Activated CD4-positive, alpha-beta T cell treated with anti-CD3 and anti-CD28 coated beads, Interleukin-2, Interleukin-6, amounts not matched to agents 100 ng/mL and 50 ng/mL, durations not matched to agents 16 hours and 8 hours (primary cell): Measurements from ENCODE around the gene KIF13A.
"Not testable (repeated sequence)": the region's sequence is repeated elsewhere in the genome, so short reads cannot be mapped to it uniquely, and the experiment has no call there.

Experiments used
- DNase-seq: peaks from one replicate; pipeline ENCODE4 v3.0.0-alpha.2; 2020

Gene KIF13A

DNA sequence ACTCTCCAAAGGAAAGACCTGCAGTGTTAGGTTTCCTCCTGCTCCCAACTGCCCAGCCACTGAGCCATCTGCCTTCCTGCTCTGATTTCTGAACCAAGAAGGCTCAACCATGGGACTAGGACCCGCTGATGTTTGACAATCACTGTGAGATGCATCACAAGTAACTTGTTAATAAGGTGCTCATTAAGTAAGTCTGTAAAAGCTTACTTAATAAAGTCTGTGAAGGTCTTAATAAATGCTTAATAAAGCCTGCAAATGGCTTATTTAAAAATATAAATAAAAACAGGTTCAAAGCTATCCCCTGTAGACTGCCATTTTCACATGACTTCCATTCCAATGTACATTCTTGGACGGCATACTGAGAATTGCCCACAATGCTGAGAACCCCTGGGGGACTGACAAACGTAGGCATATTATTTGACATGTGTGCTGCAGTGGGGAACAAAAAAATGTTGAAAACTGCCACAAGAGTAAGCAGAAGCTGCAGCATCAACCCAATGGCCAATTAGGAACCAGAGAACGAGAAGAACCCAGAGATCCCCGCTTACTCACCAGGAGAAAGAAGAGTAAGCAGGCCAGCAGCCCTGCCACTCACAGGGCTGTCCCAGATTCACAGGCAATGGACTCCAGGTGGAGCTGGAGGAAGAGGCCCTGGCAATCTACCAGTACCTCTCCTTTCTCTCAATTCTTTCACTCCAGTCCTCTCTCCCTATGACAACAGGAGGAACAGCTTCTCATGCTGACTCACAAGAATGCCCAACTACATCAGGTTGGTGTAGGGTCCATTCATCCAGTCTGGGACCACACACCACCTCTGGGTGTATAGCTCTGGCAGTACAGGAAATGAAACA lies 19.5 kb downstream of the KIF13A start:
- DNase-seq = no peak

DNA sequence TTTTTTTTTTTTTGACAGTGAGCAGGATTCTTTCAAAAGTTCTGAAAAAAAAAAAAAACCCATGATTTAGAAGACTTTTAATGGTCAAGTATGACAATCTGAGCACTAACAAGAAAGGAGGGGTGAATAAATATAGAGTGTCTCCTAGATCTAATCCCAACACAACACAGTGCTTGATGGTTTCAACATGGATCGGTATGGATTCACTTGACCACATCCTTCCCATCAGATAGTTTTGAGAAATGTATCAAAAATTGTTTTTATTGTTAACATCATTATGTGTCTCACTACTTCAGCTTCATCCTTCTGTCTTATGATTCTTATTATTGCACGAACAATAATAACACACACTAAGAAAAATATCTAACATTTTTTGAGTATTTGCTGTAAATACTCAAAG lies 21.0 kb downstream of the KIF13A start:
- DNase-seq = no peak

GRCh38 chr6:17965397-17965796 lies 22.0 kb downstream of the KIF13A start:
- DNase-seq = no peak

- no peak for DNase-seq
Observed at GRCh38 chr6:17964633-17965032, 22.8 kb downstream of the KIF13A start.

DNA sequence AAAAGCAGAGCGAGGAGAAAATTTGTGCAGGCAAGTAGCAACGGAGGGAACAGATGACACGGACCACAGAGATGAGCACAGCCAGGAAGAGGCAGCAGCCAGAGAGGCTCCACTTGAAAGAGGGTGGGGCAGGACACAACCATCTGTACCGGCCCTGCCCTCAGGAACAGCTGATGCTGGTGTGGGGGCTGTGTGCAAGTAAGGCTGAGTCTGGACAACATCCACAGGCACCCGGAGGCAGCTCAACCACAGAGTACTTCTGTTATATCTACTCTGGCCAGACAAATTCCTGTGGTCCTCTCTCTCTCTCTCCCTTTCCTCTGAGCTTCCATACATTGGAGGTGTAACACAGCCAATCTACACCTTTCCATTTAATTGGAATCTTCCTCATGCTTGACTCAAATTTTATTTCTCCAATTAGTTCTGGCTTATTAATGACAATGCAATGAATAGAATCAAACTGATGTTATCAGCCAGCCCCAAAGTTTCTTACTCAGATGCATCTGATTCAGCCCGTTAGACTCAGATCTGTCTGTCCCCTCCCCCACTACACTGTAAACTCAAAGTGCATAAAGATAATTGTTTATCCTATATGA lies 24.9 kb downstream of the KIF13A start:
- DNase-seq = no peak

DNA sequence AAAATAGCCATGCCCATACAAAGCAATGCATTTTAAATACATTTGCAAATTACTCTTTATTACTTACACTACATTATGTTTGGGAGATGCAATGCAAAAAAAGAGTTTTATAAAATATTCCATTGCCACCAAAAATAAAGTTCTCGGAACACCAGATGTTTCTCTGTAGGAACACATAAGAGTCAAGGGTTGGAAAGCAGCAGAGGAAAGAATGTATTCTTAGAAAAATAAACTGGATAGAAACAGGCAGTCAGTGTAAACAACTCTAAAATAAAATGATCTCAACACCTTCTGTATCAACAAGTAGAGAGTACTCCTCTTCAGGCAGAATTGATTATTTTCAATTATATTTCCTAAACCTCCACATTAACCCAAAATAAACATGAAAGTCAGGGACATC lies 28.1 kb downstream of the KIF13A start:
- no peak for DNase-seq

DNA sequence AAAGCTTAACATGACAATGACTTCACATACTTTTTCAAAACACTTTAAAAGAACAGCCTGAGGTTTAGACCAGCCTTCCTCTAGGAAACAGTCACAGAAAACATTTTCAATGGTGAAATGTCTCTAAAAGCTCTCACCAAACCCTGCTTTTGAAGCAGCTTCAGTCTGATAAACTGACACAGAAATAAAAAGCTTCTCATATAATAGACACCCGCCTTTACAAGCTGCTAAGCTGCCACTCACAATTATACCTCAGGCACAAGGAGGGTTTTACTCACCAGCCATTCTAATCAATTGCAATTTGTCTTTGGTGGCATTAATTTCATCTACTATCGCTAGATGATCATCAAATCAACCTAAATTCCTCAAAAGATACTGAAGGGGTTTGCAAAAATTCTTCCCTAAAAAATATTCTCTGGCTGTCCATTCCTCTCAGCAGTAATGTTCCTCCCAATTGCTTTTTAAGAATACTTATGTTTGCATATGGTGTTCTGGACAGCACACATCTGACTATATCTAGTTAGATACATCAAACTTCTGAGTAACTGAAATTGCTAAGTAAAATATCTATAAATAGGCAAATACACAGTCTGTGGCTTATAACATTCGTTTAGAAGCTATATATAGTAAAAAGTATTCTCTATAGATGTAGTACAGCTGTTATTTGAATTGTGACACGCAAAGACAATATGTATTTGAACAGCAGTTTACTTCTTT lies 29.4 kb downstream of the KIF13A start:
- DNase-seq = no peak

DNA sequence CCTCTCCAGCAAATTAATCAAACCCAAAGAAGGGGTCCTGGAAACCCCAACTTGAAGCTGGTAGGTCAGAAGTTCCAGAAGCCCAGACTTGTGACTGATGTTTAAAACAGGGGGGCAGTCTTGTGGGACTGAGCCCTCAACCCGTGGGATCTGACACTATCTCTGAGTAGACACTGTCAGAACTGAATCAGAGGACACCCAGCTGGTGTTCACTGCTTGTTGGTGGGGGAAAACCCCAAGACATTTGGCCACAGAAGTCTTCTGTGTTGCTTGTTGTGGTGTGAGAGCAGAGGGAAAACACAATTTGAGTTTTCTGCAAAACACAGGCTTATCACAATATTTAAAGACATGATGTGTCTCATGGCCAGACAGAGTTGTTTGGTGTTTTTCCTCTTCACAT lies 29.9 kb downstream of the KIF13A start:
- DNase-seq = no peak

GRCh38 chr6:17957086-17957485 lies 30.3 kb downstream of the KIF13A start:
- no peak for DNase-seq

DNA sequence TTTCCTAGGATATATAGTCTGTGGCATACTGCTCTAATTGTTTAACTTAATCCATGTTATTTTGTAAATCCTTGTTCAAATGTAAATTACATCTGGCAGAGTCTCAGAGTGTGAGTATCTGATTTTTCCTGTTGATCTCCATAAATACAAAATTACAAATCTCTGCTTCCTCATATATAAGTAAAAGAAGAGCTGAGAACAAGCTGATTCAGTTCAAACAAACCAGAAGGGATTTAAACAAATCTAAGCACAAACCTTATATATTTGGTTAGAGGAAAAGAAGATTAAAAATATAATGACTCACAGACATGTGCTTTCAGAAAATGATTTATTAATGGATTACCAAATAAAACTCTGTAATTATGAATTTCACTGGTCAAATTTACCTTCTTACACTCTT lies 37.3 kb downstream of the KIF13A start:
- no peak for DNase-seq

DNA sequence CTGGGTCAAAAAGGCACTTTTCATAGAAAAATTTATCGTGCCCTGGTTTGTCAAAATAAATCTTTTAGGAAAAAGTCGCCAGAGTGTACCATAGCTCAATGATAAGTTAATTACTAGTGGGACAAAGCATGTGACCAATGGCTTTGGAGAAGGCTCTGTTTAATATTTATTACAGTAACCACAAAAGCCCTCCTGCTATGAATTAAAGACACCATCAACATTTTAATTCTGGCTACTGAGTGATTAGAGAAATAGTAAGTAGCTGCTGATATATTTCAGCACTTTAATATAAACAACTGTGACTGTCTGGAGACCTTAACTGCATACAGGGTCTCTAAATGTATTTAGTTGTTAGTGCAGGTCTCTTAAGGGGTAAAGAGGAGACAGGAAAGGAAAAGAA lies 38.3 kb downstream of the KIF13A start:
- DNase-seq = no peak

DNA sequence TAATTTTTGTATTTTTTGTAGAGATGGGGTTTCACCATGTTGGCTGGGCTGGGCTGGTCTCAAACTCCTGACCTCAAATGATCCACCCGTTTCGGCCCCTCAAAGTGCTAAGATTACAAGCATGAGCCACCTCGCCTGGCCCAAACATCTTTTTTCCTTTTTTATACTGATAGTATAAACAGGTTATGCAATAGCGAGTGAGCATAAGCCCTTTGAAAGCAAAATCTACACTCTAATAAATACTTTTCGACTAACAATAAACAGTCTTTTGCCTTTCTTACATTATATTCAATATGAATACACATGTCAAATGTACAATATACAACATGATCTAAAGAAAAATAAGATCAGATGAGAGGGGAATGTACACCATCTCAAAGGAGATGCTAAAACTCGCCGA lies 38.7 kb downstream of the KIF13A start:
- DNase-seq = no peak

GRCh38 chr6:17947574-17947973 lies 39.9 kb downstream of the KIF13A start:
- not testable (repeated sequence) for DNase-seq

DNA sequence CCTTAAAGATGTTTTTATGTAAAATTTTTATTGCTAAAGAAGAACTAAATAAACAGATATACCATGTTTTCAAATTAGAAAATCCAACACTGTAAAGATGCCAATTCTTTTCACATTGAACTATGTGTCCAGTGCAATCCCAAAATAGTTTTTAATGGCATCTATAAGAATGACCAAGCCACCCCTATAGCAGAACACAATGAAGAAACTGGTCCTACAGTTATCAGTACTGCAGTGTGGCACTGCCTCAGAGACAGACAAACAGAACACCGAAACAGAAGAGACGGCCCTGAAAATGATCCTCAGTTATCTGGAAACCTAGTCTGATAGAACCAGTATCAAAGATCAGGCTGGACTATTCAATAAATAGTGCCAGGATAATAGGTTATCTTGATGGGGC lies 41.9 kb downstream of the KIF13A start:
- no peak for DNase-seq

- no peak for DNase-seq
Observed at GRCh38 chr6:17945111-17945510, 42.3 kb downstream of the KIF13A start.

GRCh38 chr6:17941318-17941717 lies 46.1 kb downstream of the KIF13A start:
- no peak for DNase-seq

GRCh38 chr6:17940151-17940792 lies 47.2 kb downstream of the KIF13A start:
- no peak for DNase-seq

GRCh38 chr6:17938901-17939300 lies 48.5 kb downstream of the KIF13A start:
- no peak for DNase-seq

- DNase-seq = no peak
Observed at GRCh38 chr6:17935188-17936149, 52.0 kb downstream of the KIF13A start.

GRCh38 chr6:17933716-17934115 lies 53.7 kb downstream of the KIF13A start:
- DNase-seq = no peak

DNA sequence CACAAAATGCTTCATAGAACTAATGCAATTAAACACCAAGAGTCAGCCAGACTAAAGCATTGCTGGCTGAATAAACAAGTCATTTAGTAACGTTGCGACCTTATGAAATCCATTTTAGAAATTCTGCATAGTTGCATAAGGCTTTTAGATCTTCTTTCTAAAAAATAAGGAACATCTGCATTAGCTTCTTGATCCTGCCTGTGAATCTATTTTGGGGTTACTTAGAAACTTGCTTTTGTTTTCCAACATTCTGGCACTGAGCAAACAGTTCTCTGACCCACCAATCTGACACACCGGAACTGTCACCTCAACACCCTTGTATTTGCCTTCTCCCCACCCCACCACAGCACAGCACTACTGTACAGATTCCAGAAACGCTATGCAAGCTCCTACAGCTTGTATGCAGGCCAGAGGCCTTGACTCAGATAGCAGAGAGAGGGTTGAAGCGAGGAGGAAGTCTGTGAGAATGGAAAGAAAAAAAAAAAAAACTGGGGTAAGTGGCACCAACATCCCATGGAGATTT lies 55.0 kb downstream of the KIF13A start:
- DNase-seq = no peak

- DNase-seq = no peak
Observed at GRCh38 chr6:17931227-17931626, 56.2 kb downstream of the KIF13A start.
